Measurements from ENCODE around the gene DDX55.
"Not testable (repeated sequence)": the region's sequence is repeated elsewhere in the genome, so short reads cannot be mapped to it uniquely, and the experiment has no call there.

DDX55 gene

GRCh38 chr12:123601602-123602489 is at the start of gene DDX55:
Gene DDX55 (plus strand): TSS chr12:123602099. CDS start chr12:123602149, 50 bp downstream.
- peak; percentile 70 for DNase-seq (ENCODE audit: low read depth)

GRCh38 chr12:123554136-123554535 is 47.8 kb upstream of the DDX55 start:
- DNase-seq (ENCODE audit: low read depth) = not testable (repeated sequence)

- DNase-seq (ENCODE audit: low read depth) = not testable (repeated sequence)
Observed at GRCh38 chr12:123554843-123555242, 47.1 kb upstream of the DDX55 start.

- DNase-seq (ENCODE audit: low read depth) = not testable (repeated sequence)
Observed at GRCh38 chr12:123558487-123558886, 43.4 kb upstream of the DDX55 start.

- DNase-seq (ENCODE audit: low read depth) = no peak
Observed at GRCh38 chr12:123559468-123559867, 42.4 kb upstream of the DDX55 start.

GRCh38 chr12:123571343-123571813 is 30.5 kb upstream of the DDX55 start:
- DNase-seq (ENCODE audit: low read depth) = no peak

GRCh38 chr12:123572391-123572790 is 29.5 kb upstream of the DDX55 start:
- DNase-seq (ENCODE audit: low read depth) = no peak

GRCh38 chr12:123573870-123574269 is 28.0 kb upstream of the DDX55 start:
- no peak for DNase-seq (ENCODE audit: low read depth)

GRCh38 chr12:123576611-123577010 is 25.3 kb upstream of the DDX55 start:
- no peak for DNase-seq (ENCODE audit: low read depth)

- DNase-seq (ENCODE audit: low read depth) = no peak
Observed at GRCh38 chr12:123578243-123578642, 23.7 kb upstream of the DDX55 start.

- not testable (repeated sequence) for DNase-seq (ENCODE audit: low read depth)
Observed at GRCh38 chr12:123578829-123579228, 23.1 kb upstream of the DDX55 start.

GRCh38 chr12:123580772-123581171 is 21.1 kb upstream of the DDX55 start:
- no peak for DNase-seq (ENCODE audit: low read depth)

GRCh38 chr12:123591702-123592481 is 10.0 kb upstream of the DDX55 start:
- no peak for DNase-seq (ENCODE audit: low read depth)

- no peak for DNase-seq (ENCODE audit: low read depth)
Observed at GRCh38 chr12:123595729-123596128, 6.2 kb upstream of the DDX55 start.

GRCh38 chr12:123597100-123597499 is 4.8 kb upstream of the DDX55 start:
- DNase-seq (ENCODE audit: low read depth) = no peak

GRCh38 chr12:123598522-123598921 is 3.4 kb upstream of the DDX55 start:
- no peak for DNase-seq (ENCODE audit: low read depth)

GRCh38 chr12:123599310-123599709 is 2.6 kb upstream of the DDX55 start:
- no peak for DNase-seq (ENCODE audit: low read depth)

GRCh38 chr12:123599721-123600120 is 2.2 kb upstream of the DDX55 start:
- DNase-seq (ENCODE audit: low read depth) = no peak

GRCh38 chr12:123602651-123603195 is 824 bp downstream of the DDX55 start:
- no peak for DNase-seq (ENCODE audit: low read depth)

- DNase-seq (ENCODE audit: low read depth) = not testable (repeated sequence)
Observed at GRCh38 chr12:123603495-123603894, 1.6 kb downstream of the DDX55 start.

- no peak for DNase-seq (ENCODE audit: low read depth)
Observed at GRCh38 chr12:123607756-123608155, 5.9 kb downstream of the DDX55 start.

GRCh38 chr12:123608182-123608581 is 6.3 kb downstream of the DDX55 start:
- DNase-seq (ENCODE audit: low read depth) = no peak

- no peak for DNase-seq (ENCODE audit: low read depth)
Observed at GRCh38 chr12:123614110-123614509, 12.2 kb downstream of the DDX55 start.
